ENCODE data around the gene TAS2R60. TPM values are rescaled to one million over a fixed set of nuclear protein-coding genes. Genes with fewer than 3 reads are reported as not detected.

The TAS2R60 gene
- total and polyA plus RNA-seq, 2 of the 8 experiments (the other 6 are each of a cell fraction or from before 2014, with no cell fraction given): 0.15 to 0.32 TPM

- peaks cover 9% of the 10 kb centered on the region for H3K79me1 ChIP-seq (ENCODE audit: low read depth, low read length)
- no peak overlapping the region for H3K23ac ChIP-seq (ENCODE audit: insufficient read length)
- H3K23me2 ChIP-seq (ENCODE audit: low read depth, low read length): peaks cover 12% of the 10 kb centered on the region
- no peak overlapping the region for H3K9ac ChIP-seq (replicated peaks in 1 of 4; ENCODE audit: extremely low read depth in 1 of 4, low read depth in 3 of 4, low read length in 3 of 4)
- H3K4me2 ChIP-seq (ENCODE audit: insufficient read depth in 1 of 2, low read depth in 2 of 2, low read length in 2 of 2): peak overlapping the region; percentile 56 to 68
- no peak overlapping the region for H2AFZ ChIP-seq (ENCODE audit: low read length)
- H2BK12ac ChIP-seq (ENCODE audit: low read depth, low read length): no peak overlapping the region
- peaks cover 0 to 25% of the 10 kb centered on the region in 2 experiments; a peak in 3 of 4 replicates for H3K79me2 ChIP-seq (ENCODE audit: control insufficient read depth in 1 of 2, insufficient read depth in 2 of 2, low read length in 2 of 2)
- POLR2A ChIA-PET (ENCODE audit: partially characterized antibody): interaction anchor here (1.3 to 25.2 kb wide), 5 partner anchors 17 to 46 kb away, joined by 4 to 518 read pairs (median 5); partner anchors contain the start of gene ZYX
- peaks cover 15 to 36% (median 26%) of the 10 kb centered on the region in 4 experiments for H3K4me1 ChIP-seq (replicated peaks in 1 of 4; ENCODE audit: control insufficient read depth in 3 of 4, insufficient read depth in 4 of 4, low read length in 3 of 4)
- peak overlapping the region; percentile 87; the same call in 1 of the 2 replicates for H3K18ac ChIP-seq (ENCODE audit: extremely low read depth, low read length)
- H4K91ac ChIP-seq (replicated peaks; ENCODE audit: insufficient read length, low read length): peak overlapping the region; percentile 34
- no peak overlapping the region for H3K27ac ChIP-seq (ENCODE audit: low read depth, low read length)
- H2BK120ac ChIP-seq (replicated peaks; ENCODE audit: low read depth, low read length): peak overlapping the region; percentile 83
- TF ChIP-seq MAX (IDR thresholded peaks at IDR 0.05) (peak; percentile 31; the same call in 1 of the 2 replicates), KDM5A (IDR thresholded peaks at IDR 0.05; ENCODE audit: low read length) (no peak), MAFK (IDR thresholded peaks at IDR 0.05; ENCODE audit: low read depth, low read length) (no peak)
- H3K4ac ChIP-seq (replicated peaks; ENCODE audit: insufficient read length, low read depth, low read length): no peak overlapping the region
- no peak overlapping the region for H3K56ac ChIP-seq (replicated peaks; ENCODE audit: insufficient read length, low read depth, low read length)
- H2BK15ac ChIP-seq (ENCODE audit: low read length): no peak overlapping the region
- CTCF ChIA-PET (ENCODE audit: partially characterized antibody): interaction anchor here (0.7 to 23.5 kb wide), 9 partner anchors 16 to 170 kb away, joined by 3 to 359 read pairs (median 3); partner anchors contain the start of gene ZYX
- H3K4me3 ChIP-seq (ENCODE audit: extremely low read depth in 1 of 4, insufficient read depth in 2 of 4, low read depth in 3 of 4, low read length in 4 of 4): peak overlapping the region in 1 of 4 experiments; percentile 47; a peak in 3 of 8 replicates
- 6% methylated on average over 6 of the region's 6 CpGs; no CpG with 5 or more reads in 1 of the 2 experiments for WGBS, 2 experiments (ENCODE audit: extremely low coverage in 1 of 2, insufficient coverage in 1 of 2, insufficient read length in 1 of 2, insufficient replicate concordance in 2 of 2, low coverage in 1 of 2, low lambda C conversion rate in 2 of 2, missing lambda C conversion rate in 1 of 2)
- no peak overlapping the region for H4K8ac ChIP-seq (ENCODE audit: extremely low read depth, insufficient read depth, low read length)
- H3K27me3 ChIP-seq (replicated peaks in 1 of 4; ENCODE audit: control insufficient read depth in 3 of 4, extremely low read depth in 1 of 4, insufficient read depth in 3 of 4, low read length in 3 of 4): no peaks in the 10 kb centered on the region
- no peaks in the 10 kb centered on the region for H3K9me3 ChIP-seq (ENCODE audit: insufficient read depth in 2 of 2, low read depth in 1 of 2, low read length in 1 of 2)
- H4K5ac ChIP-seq (ENCODE audit: insufficient read length, low read depth, low read length): no peak overlapping the region
- peak in 1 of 2 experiments; percentile 53 for DNase-seq (ENCODE audit: low read depth in 1 of 2, low spot score in 2 of 2)
- peak overlapping the region; percentile 92 for H2BK20ac ChIP-seq (ENCODE audit: low read length)
- H4K20me1 ChIP-seq (replicated peaks in 1 of 2; ENCODE audit: control insufficient read depth in 1 of 2, insufficient read depth in 2 of 2, low read length in 2 of 2): peaks cover 2 to 3% of the 10 kb centered on the region in 2 experiments
- H3K36me3 ChIP-seq (ENCODE audit: control insufficient read depth in 2 of 4, insufficient read depth in 4 of 4, low read length in 3 of 4): no peaks in the 10 kb centered on the region; a peak in 1 of 8 replicates
- FAIRE-seq: no peak
- H3K14ac ChIP-seq (ENCODE audit: insufficient read length): no peak overlapping the region
- peak overlapping the region; percentile 90; the same call in 1 of the 2 replicates for H2BK5ac ChIP-seq (ENCODE audit: low read depth, low read length)
- no peak overlapping the region for H2AK5ac ChIP-seq (ENCODE audit: low read depth, low read length)
Measured at GRCh38 chr7:143410521-143411004, 32.7 kb upstream of the TAS2R60 start.
